Measurements from ENCODE around the gene SLC44A3. TPM values are rescaled to one million over a fixed set of nuclear protein-coding genes. Genes with fewer than 3 reads are reported as not detected.

Gene SLC44A3
- total and polyA plus RNA-seq, 2 of the 13 experiments (the other 11 are each of a cell fraction or from before 2014, with no cell fraction given): 6.8 to 14.1 TPM

GRCh38 chr1:94807742-94808491 lies 12.2 kb upstream of the SLC44A3 start (continued):
- TF ChIP-seq ZNF407 (CRISPR knock-in tag; IDR thresholded peaks at IDR 0.05; ENCODE audit: not compliant biosample characterization) (no peak), HMG20A (CRISPR knock-in tag; IDR thresholded peaks at IDR 0.05; ENCODE audit: borderline replicate concordance) (peak; percentile 79; the same call in 1 of the 2 replicates), TBL1XR1 (IDR thresholded peaks at IDR 0.05; ENCODE audit: borderline replicate concordance, low read length, partially characterized antibody) (no peak), RFXANK (CRISPR knock-in tag; IDR thresholded peaks at IDR 0.05) (no peak), NFAT5 (CRISPR knock-in tag; IDR thresholded peaks at IDR 0.05) (no peak), ZNF788 (CRISPR knock-in tag; IDR thresholded peaks at IDR 0.05; ENCODE audit: borderline replicate concordance) (no peak), PAXIP1 (CRISPR knock-in tag; conservative IDR thresholded peaks at IDR 0.05) (peak; percentile 81), RXRB (CRISPR knock-in tag; IDR thresholded peaks at IDR 0.05; ENCODE audit: borderline replicate concordance) (peak; percentile 71), PCBP2 (optimal IDR thresholded peaks at IDR 0.05; ENCODE audit: low read depth, low read length, poor library complexity, severe bottlenecking) (no peak), ZNF225 (CRISPR knock-in tag; IDR thresholded peaks at IDR 0.05) (no peak)

Measured in HepG2 (cell line).